Endometrial microvascular endothelial cells (primary cell): Measurements from ENCODE around the gene TSHZ1. TPM values are rescaled to one million over a fixed set of nuclear protein-coding genes. Genes with fewer than 3 reads are reported as not detected.

Experiments
- in situ Hi-C: cut with HindIII; loops from 2 replicates; pipeline ENCODE4 v1.10.0; 2017; ENCODE audit warnings: low sequenced_read_pairs, low pct_unique_long_range_greater_than_20kb; ENCODE audit errors: inconsistent ontology term
- total RNA-seq: library from RNA; depleted of rRNA; stranded (reverse); fragments of >200 nt; gene quantifications from one replicate; pipeline ENCODE4 v1.2.3, GENCODE V29; 2015; ENCODE audit errors: inconsistent ontology term

TSHZ1 gene
- total RNA-seq, 1 donor from 2014 or later: 11.0 TPM

GRCh38 chr18:75216212-75216910 is 5.8 kb downstream of the TSHZ1 start:
- in situ Hi-C loops: no loop called here

GRCh38 chr18:75216911-75217689 is 6.5 kb downstream of the TSHZ1 start:
- in situ Hi-C loops: no loop called here

GRCh38 chr18:75218065-75218923 is 7.7 kb downstream of the TSHZ1 start:
- in situ Hi-C loops: no loop called here

- in situ Hi-C loops: no loop called here
Observed at GRCh38 chr18:75219745-75220375, 9.3 kb downstream of the TSHZ1 start.

GRCh38 chr18:75220551-75221355 is 10.2 kb downstream of the TSHZ1 start:
- in situ Hi-C loops: no loop called here

GRCh38 chr18:75221397-75221796 is 10.8 kb downstream of the TSHZ1 start:
- in situ Hi-C loops: no loop called here

- in situ Hi-C loops: no loop called here
Observed at GRCh38 chr18:75221897-75222296, 11.3 kb downstream of the TSHZ1 start.

- in situ Hi-C loops: no loop called here
Observed at GRCh38 chr18:75222407-75222806, 11.8 kb downstream of the TSHZ1 start.

GRCh38 chr18:75223687-75224347 is 13.2 kb downstream of the TSHZ1 start:
- in situ Hi-C loops: no loop called here

- in situ Hi-C loops: no loop called here
Observed at GRCh38 chr18:75226286-75226955, 15.8 kb downstream of the TSHZ1 start.

GRCh38 chr18:75226956-75227316 is 16.3 kb downstream of the TSHZ1 start:
- in situ Hi-C loops: no loop called here

- in situ Hi-C loops: no loop called here
Observed at GRCh38 chr18:75227535-75228296, 17.1 kb downstream of the TSHZ1 start.

GRCh38 chr18:75228967-75229366 is 18.4 kb downstream of the TSHZ1 start:
- in situ Hi-C loops: no loop called here

GRCh38 chr18:75229437-75229836 is 18.8 kb downstream of the TSHZ1 start:
- in situ Hi-C loops: no loop called here

- in situ Hi-C loops: no loop called here
Observed at GRCh38 chr18:75230163-75231052, 19.8 kb downstream of the TSHZ1 start.

- in situ Hi-C loops: no loop called here
Observed at GRCh38 chr18:75231053-75231406, 20.4 kb downstream of the TSHZ1 start.
